HepG2 (cell line): ENCODE data around the gene ADAM15. TPM values are rescaled to one million over a fixed set of nuclear protein-coding genes. Genes with fewer than 3 reads are reported as not detected.

Source experiments
- CHD4 ChIP-seq: fragments of 200-600 bp; sonication (generic); IDR thresholded peaks from 2 replicates; pipeline ENCODE4 v1.7.0; 2017; ENCODE audit warnings: mild to moderate bottlenecking, low read length, borderline replicate concordance
- ERF ChIP-seq: IDR thresholded peaks from 2 replicates; pipeline ENCODE4 v1.6.1; 2018; ENCODE audit warnings: missing biosample characterization, missing genetic modification reagents
- GTF3A ChIP-seq: sonication (generic); formaldehyde crosslinking; conservative IDR thresholded peaks from 2 replicates; pipeline ENCODE4 v1.4.0; 2020; ENCODE audit warnings: mild to moderate bottlenecking, missing genetic modification reagents
- MAF1 ChIP-seq: sonication (generic); formaldehyde crosslinking; IDR thresholded peaks from 2 replicates; pipeline ENCODE4 v1.5.0; 2020; ENCODE audit warnings: missing genetic modification reagents, borderline replicate concordance
- MBNL3 ChIP-seq: fragments of 250-450 bp; sonication (Bioruptor Pico); conservative IDR thresholded peaks from 2 replicates; pipeline ENCODE4 v1.8.0; 2022; ENCODE audit warnings: mild to moderate bottlenecking, inconsistent platforms
- MTA1 ChIP-seq: sonication (generic); formaldehyde crosslinking; IDR thresholded peaks from 2 replicates; pipeline ENCODE4 v1.4.0; 2020; ENCODE audit warnings: missing genetic modification reagents, mild to moderate bottlenecking, borderline replicate concordance
- MYNN ChIP-seq: sonication (generic); formaldehyde crosslinking; IDR thresholded peaks from 2 replicates; pipeline ENCODE4 v1.4.0; 2020; ENCODE audit warnings: mild to moderate bottlenecking, low read depth, missing genetic modification reagents
- NAIF1 ChIP-seq: sonication (generic); formaldehyde crosslinking; IDR thresholded peaks from 2 replicates; pipeline ENCODE4 v1.5.0; 2020; ENCODE audit warnings: mild to moderate bottlenecking, missing genetic modification reagents, borderline replicate concordance
- NR2F6 ChIP-seq, 2 experiments: IDR thresholded peaks; 2 replicates each; pipeline ENCODE4 v1.6.1; 2016; ENCODE audit warnings: antibody characterized with exemption in 1 of 2, mild to moderate bottlenecking in 1 of 2
- PHF8 ChIP-seq: sonication (generic); formaldehyde crosslinking; IDR thresholded peaks from 2 replicates; pipeline ENCODE4 v1.5.0; 2020; ENCODE audit warnings: missing genetic modification reagents
- SNAPC4 ChIP-seq: sonication (generic); formaldehyde crosslinking; IDR thresholded peaks from 2 replicates; pipeline ENCODE4 v1.4.0; 2020; ENCODE audit warnings: mild to moderate bottlenecking, missing genetic modification reagents
- TCF7 ChIP-seq: sonication (generic); IDR thresholded peaks from 2 replicates; pipeline ENCODE4 v1.6.1; 2016; ENCODE audit warnings: antibody characterized with exemption, low read depth
- TEAD3 ChIP-seq: optimal IDR thresholded peaks from 2 replicates; pipeline ENCODE3; 2016; ENCODE audit warnings: borderline replicate concordance
- TFDP2 ChIP-seq: sonication (generic); formaldehyde crosslinking; IDR thresholded peaks from 2 replicates; pipeline ENCODE4 v1.4.0; 2020; ENCODE audit warnings: missing genetic modification reagents
- ZNF10 ChIP-seq: sonication (generic); formaldehyde crosslinking; IDR thresholded peaks from 2 replicates; pipeline ENCODE4 v1.4.0; 2020; ENCODE audit warnings: mild to moderate bottlenecking, low read depth, missing genetic modification reagents, borderline replicate concordance
- ZNF143 ChIP-seq: sonication (generic); formaldehyde crosslinking; IDR thresholded peaks from 2 replicates; pipeline ENCODE4 v1.4.0; 2020; ENCODE audit warnings: missing genetic modification reagents
- ZNF160 ChIP-seq: sonication (generic); formaldehyde crosslinking; IDR thresholded peaks from 2 replicates; pipeline ENCODE4 v1.8.0; 2022; ENCODE audit warnings: mild to moderate bottlenecking, inconsistent platforms, missing genetic modification reagents
- ZNF281 ChIP-seq: sonication (generic); formaldehyde crosslinking; IDR thresholded peaks from 2 replicates; pipeline ENCODE4 v1.4.0; 2020; ENCODE audit warnings: missing genetic modification reagents, borderline replicate concordance
- ZNF432 ChIP-seq: sonication (generic); formaldehyde crosslinking; IDR thresholded peaks from 2 replicates; pipeline ENCODE4 v1.5.0; 2020; ENCODE audit warnings: missing genetic modification reagents, mild to moderate bottlenecking, borderline replicate concordance
- ZNF747 ChIP-seq: sonication (generic); formaldehyde crosslinking; IDR thresholded peaks from 2 replicates; pipeline ENCODE4 v1.8.1; 2023; ENCODE audit warnings: missing genetic modification reagents, mild to moderate bottlenecking, borderline replicate concordance
- ZNF782 ChIP-seq: sonication (generic); formaldehyde crosslinking; IDR thresholded peaks from 2 replicates; pipeline ENCODE4 v1.4.0; 2020; ENCODE audit warnings: missing genetic modification reagents, mild to moderate bottlenecking, borderline replicate concordance
- ZNF879 ChIP-seq: sonication (generic); formaldehyde crosslinking; IDR thresholded peaks from 2 replicates; pipeline ENCODE4 v1.8.1; 2023; ENCODE audit warnings: missing genetic modification reagents
- polyA plus RNA-seq, 8 experiments: library from polyadenylated mRNA; depleted of rRNA in 3 of 8; stranded (reverse) in 7 of 8; unstranded in 1 of 8; fragments of >200 nt; fragmentation: Illumina TruSeq in 4 of 8; extraction: Trizol in 4 of 8; gene quantifications; 2 replicates each; pipeline versions ENCODE4 v1.2.1 to v1.2.3, GENCODE V29; 2011 to 2016; ENCODE audit warnings: low read depth in 4 of 8, missing spikeins in 1 of 8, mixed read lengths in 1 of 8; ENCODE audit not compliant: insufficient read depth in 1 of 8
- total RNA-seq, 5 experiments: library from RNA; depleted of rRNA; stranded (reverse); fragments of >200 nt; fragmentation: Illumina TruSeq; extraction: Trizol; gene quantifications; 2 replicates each; pipeline ENCODE4 v1.2.3, GENCODE V29; 2016; ENCODE audit warnings: low read depth in 1 of 5

ADAM15 gene
- total and polyA plus RNA-seq, 2 of the 13 experiments (the other 11 are each of a cell fraction or from before 2014, with no cell fraction given) = 17.9 to 25.6 TPM

- TF ChIP-seq PHF8 (CRISPR knock-in tag) (no peak), ZNF281 (peak; percentile 36; the same call in 1 of the 2 replicates), TFDP2 (0 out of 2 replicates have a peak, but pooled peaks have one; percentile 30), ZNF747 (no peak), GTF3A (no peak), MAF1 (CRISPR knock-in tag) (no peak), TEAD3 (CRISPR knock-in tag) (no peak), ZNF879 (CRISPR knock-in tag) (no peak), NAIF1 (CRISPR knock-in tag) (no peak), NR2F6 (IDR thresholded peaks at IDR 0.05) (peak; percentile 71; the same call in 1 of the 2 replicates), NR2F6 (CRISPR knock-in tag; IDR thresholded peaks at IDR 0.05) (peak; percentile 62), ZNF432 (CRISPR knock-in tag) (no peak), MYNN (CRISPR knock-in tag) (no peak), ERF (CRISPR knock-in tag) (no peak), ZNF782 (CRISPR knock-in tag) (no peak), MBNL3 (CRISPR knock-in tag) (no peak), CHD4 (no peak), ZNF143 (CRISPR knock-in tag) (no peak), ZNF160 (CRISPR knock-in tag) (no peak), MTA1 (CRISPR knock-in tag) (peak; percentile 15; the same call in 1 of the 2 replicates), SNAPC4 (CRISPR knock-in tag) (no peak), TCF7 (no peak), ZNF10 (CRISPR knock-in tag) (no peak)
These were observed 43.8 kb upstream of the ADAM15 start (continued) for GRCh38 chr1:155007251-155007828.
